ENCODE results near the gene ZNF248. TPM values are rescaled to one million over a fixed set of nuclear protein-coding genes. Genes with fewer than 3 reads are reported as not detected.
A peak's percentile ranks its signal among the peaks of the same experiment; 100 is the strongest.

Gene ZNF248
- total and polyA plus RNA-seq, 4 donors = 1.8 to 7.9 (median 4.4) TPM

- Histone ChIP-seq H3K9me3 (ENCODE audit: control insufficient read depth in 4 of 4, low read length in 3 of 4) (peaks cover 0 to 5% (median 1%) of the 10 kb centered on the region in 4 donors), H3K27me3 (ENCODE audit: control insufficient read depth in 4 of 4, insufficient read depth in 4 of 4, low read length in 3 of 4) (no peaks in the 10 kb centered on the region), H3K4me1 (ENCODE audit: control insufficient read depth in 4 of 4, insufficient read depth in 4 of 4, low read length in 3 of 4) (no peaks in the 10 kb centered on the region), H3K27ac (ENCODE audit: low read depth in 1 of 2, low read length in 2 of 2) (no peak overlapping the region), H3K36me3 (ENCODE audit: control insufficient read depth in 4 of 4, insufficient read depth in 3 of 4, low read depth in 1 of 4, low read length in 3 of 4) (no peaks in the 10 kb centered on the region), H3K9ac (ENCODE audit: low read depth in 1 of 2, low read length in 2 of 2) (no peak overlapping the region), H3K4me3 (ENCODE audit: low read depth in 1 of 3, low read length in 3 of 3) (no peak overlapping the region)
- WGBS = 42% methylated on average over 2 of the region's 2 CpGs
- no peak for TF ChIP-seq HNF4G (IDR thresholded peaks at IDR 0.05)
- TF ChIP-seq, protein P1, sequence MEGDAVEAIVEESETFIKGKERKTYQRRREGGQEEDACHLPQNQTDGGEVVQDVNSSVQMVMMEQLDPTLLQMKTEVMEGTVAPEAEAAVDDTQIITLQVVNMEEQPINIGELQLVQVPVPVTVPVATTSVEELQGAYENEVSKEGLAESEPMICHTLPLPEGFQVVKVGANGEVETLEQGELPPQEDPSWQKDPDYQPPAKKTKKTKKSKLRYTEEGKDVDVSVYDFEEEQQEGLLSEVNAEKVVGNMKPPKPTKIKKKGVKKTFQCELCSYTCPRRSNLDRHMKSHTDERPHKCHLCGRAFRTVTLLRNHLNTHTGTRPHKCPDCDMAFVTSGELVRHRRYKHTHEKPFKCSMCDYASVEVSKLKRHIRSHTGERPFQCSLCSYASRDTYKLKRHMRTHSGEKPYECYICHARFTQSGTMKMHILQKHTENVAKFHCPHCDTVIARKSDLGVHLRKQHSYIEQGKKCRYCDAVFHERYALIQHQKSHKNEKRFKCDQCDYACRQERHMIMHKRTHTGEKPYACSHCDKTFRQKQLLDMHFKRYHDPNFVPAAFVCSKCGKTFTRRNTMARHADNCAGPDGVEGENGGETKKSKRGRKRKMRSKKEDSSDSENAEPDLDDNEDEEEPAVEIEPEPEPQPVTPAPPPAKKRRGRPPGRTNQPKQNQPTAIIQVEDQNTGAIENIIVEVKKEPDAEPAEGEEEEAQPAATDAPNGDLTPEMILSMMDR (IDR thresholded peaks at IDR 0.05; ENCODE audit: low read depth, low read length, missing input control) = no peak
- TF ChIP-seq JUND (IDR thresholded peaks at IDR 0.05) = no peak
- no peak for TF ChIP-seq EGR1 (IDR thresholded peaks at IDR 0.05; ENCODE audit: low read depth in 2 of 2)
- TF ChIP-seq SP1 (IDR thresholded peaks at IDR 0.05) = no peak
- no peak for TF ChIP-seq GABPA (IDR thresholded peaks at IDR 0.05 in 1 of 2, conservative IDR thresholded peaks at IDR 0.05 in 1 of 2)
- no peak for TF ChIP-seq RAD21 (IDR thresholded peaks at IDR 0.05)
- TF ChIP-seq FOXA2 (IDR thresholded peaks at IDR 0.05) = no peak
- TF ChIP-seq YY1 (IDR thresholded peaks at IDR 0.05) = no peak
- TF ChIP-seq TAF1 (conservative IDR thresholded peaks at IDR 0.05) = no peak
- no peak for TF ChIP-seq REST (IDR thresholded peaks at IDR 0.05)
- TF ChIP-seq, protein P2, sequence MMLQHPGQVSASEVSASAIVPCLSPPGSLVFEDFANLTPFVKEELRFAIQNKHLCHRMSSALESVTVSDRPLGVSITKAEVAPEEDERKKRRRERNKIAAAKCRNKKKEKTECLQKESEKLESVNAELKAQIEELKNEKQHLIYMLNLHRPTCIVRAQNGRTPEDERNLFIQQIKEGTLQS (IDR thresholded peaks at IDR 0.05) = no peak
- TF ChIP-seq NR2F2 (IDR thresholded peaks at IDR 0.05) = no peak
- TF ChIP-seq RXRA (IDR thresholded peaks at IDR 0.05) = no peak
- TF ChIP-seq HNF4A (conservative IDR thresholded peaks at IDR 0.05) = no peak
- TF ChIP-seq MAX (IDR thresholded peaks at IDR 0.05) = no peak
- DNase-seq (ENCODE audit: low spot score) = no peak
These were observed 49.0 kb upstream of the ZNF248 start for GRCh38 chr10:37906382-37906781.

DNA sequence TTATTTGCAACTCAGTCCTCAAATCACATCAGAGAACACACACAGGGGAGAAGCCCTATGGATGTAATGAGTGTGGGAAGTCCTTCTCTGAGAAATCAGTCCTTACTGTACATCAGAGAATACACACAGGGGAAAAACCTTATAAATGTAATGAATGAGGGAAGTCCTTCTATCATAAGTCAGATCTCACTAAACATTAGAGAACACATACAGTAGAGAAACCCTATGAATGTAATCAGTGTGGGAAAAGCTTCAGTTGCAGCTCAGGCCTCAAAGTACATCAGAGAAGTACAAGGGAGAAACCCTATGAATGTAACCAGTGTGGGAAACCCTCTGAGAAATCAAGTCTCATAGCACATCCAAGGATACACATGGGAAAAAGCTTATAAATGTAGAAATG lies 39.0 kb upstream of the ZNF248 start:
- no peak for TF ChIP-seq FOXA1 (IDR thresholded peaks at IDR 0.05)
- no peak for TF ChIP-seq FOXA2 (IDR thresholded peaks at IDR 0.05)
- TF ChIP-seq RXRA (IDR thresholded peaks at IDR 0.05) = no peak
- TF ChIP-seq, protein P3, sequence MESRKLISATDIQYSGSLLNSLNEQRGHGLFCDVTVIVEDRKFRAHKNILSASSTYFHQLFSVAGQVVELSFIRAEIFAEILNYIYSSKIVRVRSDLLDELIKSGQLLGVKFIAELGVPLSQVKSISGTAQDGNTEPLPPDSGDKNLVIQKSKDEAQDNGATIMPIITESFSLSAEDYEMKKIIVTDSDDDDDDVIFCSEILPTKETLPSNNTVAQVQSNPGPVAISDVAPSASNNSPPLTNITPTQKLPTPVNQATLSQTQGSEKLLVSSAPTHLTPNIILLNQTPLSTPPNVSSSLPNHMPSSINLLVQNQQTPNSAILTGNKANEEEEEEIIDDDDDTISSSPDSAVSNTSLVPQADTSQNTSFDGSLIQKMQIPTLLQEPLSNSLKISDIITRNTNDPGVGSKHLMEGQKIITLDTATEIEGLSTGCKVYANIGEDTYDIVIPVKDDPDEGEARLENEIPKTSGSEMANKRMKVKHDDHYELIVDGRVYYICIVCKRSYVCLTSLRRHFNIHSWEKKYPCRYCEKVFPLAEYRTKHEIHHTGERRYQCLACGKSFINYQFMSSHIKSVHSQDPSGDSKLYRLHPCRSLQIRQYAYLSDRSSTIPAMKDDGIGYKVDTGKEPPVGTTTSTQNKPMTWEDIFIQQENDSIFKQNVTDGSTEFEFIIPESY (IDR thresholded peaks at IDR 0.05) = no peak
- no peak for TF ChIP-seq HNF4A (conservative IDR thresholded peaks at IDR 0.05)
- no peak for TF ChIP-seq YY1 (IDR thresholded peaks at IDR 0.05)
- TF ChIP-seq MAX (IDR thresholded peaks at IDR 0.05) = no peak
- no peak for TF ChIP-seq TAF1 (conservative IDR thresholded peaks at IDR 0.05)
- TF ChIP-seq JUND (IDR thresholded peaks at IDR 0.05) = no peak
- TF ChIP-seq HNF4G (IDR thresholded peaks at IDR 0.05) = no peak
- TF ChIP-seq NR2F2 (IDR thresholded peaks at IDR 0.05) = no peak
- TF ChIP-seq GABPA (IDR thresholded peaks at IDR 0.05 in 1 of 2, conservative IDR thresholded peaks at IDR 0.05 in 1 of 2) = no peak
- peaks cover 17 to 30% (median 20%) of the 10 kb centered on the region in 4 donors for H3K9me3 ChIP-seq (ENCODE audit: control insufficient read depth in 4 of 4, low read length in 3 of 4)
- no peak overlapping the region for H3K9ac ChIP-seq (ENCODE audit: low read depth in 1 of 2, low read length in 2 of 2)
- no peak for DNase-seq (ENCODE audit: low spot score)
- no peaks in the 10 kb centered on the region for H3K36me3 ChIP-seq (ENCODE audit: control insufficient read depth in 4 of 4, insufficient read depth in 3 of 4, low read depth in 1 of 4, low read length in 3 of 4)
- H3K27me3 ChIP-seq (ENCODE audit: control insufficient read depth in 4 of 4, insufficient read depth in 4 of 4, low read length in 3 of 4) = no peaks in the 10 kb centered on the region
- no peaks in the 10 kb centered on the region for H3K4me1 ChIP-seq (ENCODE audit: control insufficient read depth in 4 of 4, insufficient read depth in 4 of 4, low read length in 3 of 4)
- H3K4me3 ChIP-seq (ENCODE audit: low read depth in 1 of 3, low read length in 3 of 3) = peak overlapping the region in 1 of 3 donors; percentile 15
- H3K27ac ChIP-seq (ENCODE audit: low read depth in 1 of 2, low read length in 2 of 2) = no peak overlapping the region
